ENCODE results near the gene SH3BGRL2. TPM values are rescaled to one million over a fixed set of nuclear protein-coding genes. Genes with fewer than 3 reads are reported as not detected.

SH3BGRL2 gene
- total RNA-seq, 4 donors from 2014 or later, result 18.2 to 65.4 (median 40.1) TPM

DNA sequence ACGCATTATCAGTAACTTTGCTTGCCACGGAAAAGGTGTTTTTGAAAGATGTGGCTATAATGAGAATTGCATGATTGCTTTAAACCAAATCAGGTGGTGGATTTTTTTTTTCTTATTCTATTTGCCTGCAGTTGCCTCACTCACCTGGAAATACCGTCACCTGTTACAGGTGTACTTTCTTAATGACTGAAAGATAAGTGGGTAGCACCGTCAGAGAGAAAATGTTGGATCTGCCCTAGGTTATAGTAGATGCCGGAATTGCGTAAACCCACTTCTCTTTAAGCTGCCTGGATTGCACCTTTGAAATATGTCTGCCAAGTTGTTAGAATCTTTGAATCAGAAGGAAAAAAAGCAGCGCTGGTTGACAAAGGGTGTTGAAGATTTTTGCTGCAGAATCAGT lies 68.5 kb downstream of the SH3BGRL2 start:
- no peak overlapping the region for H3K4me3 ChIP-seq (ENCODE audit: low read depth, poor library complexity, severe bottlenecking)
- 92 to 96% methylated on average over 7 of the region's 7 CpGs for WGBS, 2 donors
- intact Hi-C loops (cut with DNase I; ENCODE audit: low total_unique reads), result no loop called here
- TF ChIP-seq, protein P1, sequence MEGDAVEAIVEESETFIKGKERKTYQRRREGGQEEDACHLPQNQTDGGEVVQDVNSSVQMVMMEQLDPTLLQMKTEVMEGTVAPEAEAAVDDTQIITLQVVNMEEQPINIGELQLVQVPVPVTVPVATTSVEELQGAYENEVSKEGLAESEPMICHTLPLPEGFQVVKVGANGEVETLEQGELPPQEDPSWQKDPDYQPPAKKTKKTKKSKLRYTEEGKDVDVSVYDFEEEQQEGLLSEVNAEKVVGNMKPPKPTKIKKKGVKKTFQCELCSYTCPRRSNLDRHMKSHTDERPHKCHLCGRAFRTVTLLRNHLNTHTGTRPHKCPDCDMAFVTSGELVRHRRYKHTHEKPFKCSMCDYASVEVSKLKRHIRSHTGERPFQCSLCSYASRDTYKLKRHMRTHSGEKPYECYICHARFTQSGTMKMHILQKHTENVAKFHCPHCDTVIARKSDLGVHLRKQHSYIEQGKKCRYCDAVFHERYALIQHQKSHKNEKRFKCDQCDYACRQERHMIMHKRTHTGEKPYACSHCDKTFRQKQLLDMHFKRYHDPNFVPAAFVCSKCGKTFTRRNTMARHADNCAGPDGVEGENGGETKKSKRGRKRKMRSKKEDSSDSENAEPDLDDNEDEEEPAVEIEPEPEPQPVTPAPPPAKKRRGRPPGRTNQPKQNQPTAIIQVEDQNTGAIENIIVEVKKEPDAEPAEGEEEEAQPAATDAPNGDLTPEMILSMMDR (IDR thresholded peaks at IDR 0.05), result no peak
- TF ChIP-seq POLR2A (IDR thresholded peaks at IDR 0.05), result no peak
- DNase-seq (ENCODE audit: low spot score in 2 of 2), result no peak

DNA sequence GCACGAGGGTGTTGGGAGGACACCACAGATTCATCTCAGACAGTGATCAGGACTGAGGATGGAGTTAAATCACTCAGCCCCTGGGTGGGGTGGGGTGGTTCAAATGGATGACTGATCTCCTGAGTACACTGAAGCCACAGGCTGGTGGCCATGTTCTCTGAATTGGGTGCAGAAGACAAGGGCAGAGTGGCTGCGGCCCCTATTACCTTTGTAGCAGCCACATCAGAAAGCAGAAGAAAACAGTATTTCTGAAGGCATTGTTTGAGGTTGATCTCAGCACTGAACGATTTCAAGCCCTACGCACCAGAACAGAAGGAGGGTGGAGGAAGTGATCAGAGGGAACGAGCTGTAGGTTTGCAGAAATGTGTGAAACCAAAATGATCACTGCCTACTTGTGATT lies 71.6 kb downstream of the SH3BGRL2 start:
- 86 to 87% methylated on average over 5 of the region's 5 CpGs for WGBS, 2 donors
- H3K4me3 ChIP-seq (ENCODE audit: low read depth, poor library complexity, severe bottlenecking), result no peak overlapping the region
- TF ChIP-seq, protein P1 (IDR thresholded peaks at IDR 0.05), result no peak
- DNase-seq (ENCODE audit: low spot score in 2 of 2), result no peak
- intact Hi-C loops (cut with DNase I; ENCODE audit: low total_unique reads), result no loop called here

DNA sequence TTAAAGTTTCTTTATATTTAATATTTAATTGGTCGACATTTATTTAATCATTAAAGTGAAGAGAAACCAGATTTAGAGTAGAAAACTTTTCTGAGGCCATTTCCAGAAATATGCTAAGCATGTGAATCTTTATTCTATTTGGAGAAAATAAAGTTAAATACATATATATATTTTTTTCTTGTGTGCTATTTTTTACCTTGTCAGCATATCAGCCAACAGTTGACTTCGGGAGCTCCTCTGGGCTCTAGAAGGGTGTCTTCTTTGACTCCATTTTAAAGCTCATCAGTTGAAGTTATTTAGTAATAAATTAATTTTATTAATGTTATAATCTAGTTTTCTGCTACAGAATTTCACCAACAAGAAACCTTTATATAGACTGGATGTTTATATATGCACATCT lies 73.1 kb downstream of the SH3BGRL2 start:
- WGBS, 2 donors, result 92 to 95% methylated on average over 2 of the region's 2 CpGs
- TF ChIP-seq POLR2A (IDR thresholded peaks at IDR 0.05), result no peak
- TF ChIP-seq, protein P1 (IDR thresholded peaks at IDR 0.05), result no peak
- no peak for DNase-seq (ENCODE audit: low spot score in 2 of 2)
- intact Hi-C loops (cut with DNase I; ENCODE audit: low total_unique reads), result no loop called here
- no peak overlapping the region for H3K4me3 ChIP-seq (ENCODE audit: low read depth, poor library complexity, severe bottlenecking)

DNA sequence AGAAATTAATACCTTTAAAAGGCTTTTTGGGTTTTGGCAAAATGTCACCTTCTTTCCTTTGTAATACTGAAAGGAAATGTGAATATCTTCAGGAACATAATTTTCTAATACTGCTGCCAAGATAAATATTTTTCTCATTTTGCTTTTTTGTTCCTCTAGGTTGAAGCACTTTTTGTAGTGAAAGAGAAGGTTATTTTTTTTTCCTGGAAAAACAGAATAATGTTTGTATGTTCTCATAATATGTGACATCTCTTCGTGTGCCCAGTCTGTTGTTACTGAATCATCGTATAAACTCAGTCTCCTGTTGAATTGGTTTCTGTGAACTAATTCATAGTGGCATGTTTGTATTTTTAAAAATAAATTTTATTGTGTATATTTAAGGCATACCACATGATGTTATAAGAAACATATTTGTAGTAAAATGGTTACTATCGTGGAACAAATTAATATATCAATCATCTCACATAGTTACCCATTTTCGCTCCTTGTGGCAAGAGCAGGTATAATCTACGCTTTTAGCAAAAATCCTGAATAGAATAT lies 74.4 kb downstream of the SH3BGRL2 start:
- TF ChIP-seq POLR2A (IDR thresholded peaks at IDR 0.05), result no peak
- TF ChIP-seq, protein P1 (IDR thresholded peaks at IDR 0.05), result no peak
- H3K4me3 ChIP-seq (ENCODE audit: low read depth, poor library complexity, severe bottlenecking), result no peak overlapping the region
- intact Hi-C loops (cut with DNase I; ENCODE audit: low total_unique reads), result no loop called here
- WGBS, 2 donors, result 76 to 80% methylated on average over 5 of the region's 5 CpGs
- no peak for DNase-seq (ENCODE audit: low spot score in 2 of 2)

DNA sequence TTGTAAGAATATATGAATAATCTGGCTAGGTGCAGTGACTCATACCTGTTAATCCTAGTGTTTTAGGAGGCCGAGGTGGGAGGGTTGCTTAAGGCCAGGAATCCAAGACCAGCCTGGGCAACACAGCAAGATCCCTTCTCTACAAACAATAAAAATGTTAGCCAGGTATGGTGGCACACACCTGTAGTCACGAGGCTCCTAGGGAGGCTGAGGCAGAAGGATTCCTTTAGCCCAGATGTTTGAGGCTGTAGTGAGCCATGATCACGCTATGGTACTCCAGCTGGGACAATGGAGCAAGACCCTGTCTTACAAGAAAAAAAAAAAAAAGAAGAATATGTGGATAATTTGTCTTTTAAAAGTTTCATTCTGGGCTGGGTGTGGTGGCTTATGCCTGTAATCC lies 75.4 kb downstream of the SH3BGRL2 start:
- no peak for TF ChIP-seq POLR2A (IDR thresholded peaks at IDR 0.05)
- TF ChIP-seq, protein P1 (IDR thresholded peaks at IDR 0.05), result no peak
- DNase-seq (ENCODE audit: low spot score in 2 of 2), result no peak
- intact Hi-C loops (cut with DNase I; ENCODE audit: low total_unique reads), result no loop called here
- no peak overlapping the region for H3K4me3 ChIP-seq (ENCODE audit: low read depth, poor library complexity, severe bottlenecking)
- WGBS, 2 donors, result 88 to 91% methylated on average over 3 of the region's 3 CpGs

DNA sequence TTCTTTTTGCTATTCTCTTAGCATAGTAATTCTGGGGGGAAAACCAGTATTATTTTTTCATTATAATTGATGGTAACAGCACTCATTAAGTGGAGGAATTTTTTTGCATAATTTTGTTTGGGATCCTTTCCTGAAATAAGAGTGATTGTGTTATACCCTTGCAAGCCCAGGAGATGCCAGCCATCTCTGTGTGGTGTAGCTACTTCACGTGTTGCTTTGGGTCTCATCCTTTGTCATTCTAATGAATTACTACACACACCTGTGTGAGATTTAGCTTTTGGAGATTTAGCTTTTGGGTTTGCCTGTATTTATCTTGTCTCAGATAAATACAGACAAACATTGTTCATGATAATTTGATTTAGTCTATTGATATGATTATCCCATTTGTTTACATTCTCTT lies 76.5 kb downstream of the SH3BGRL2 start:
- TF ChIP-seq, protein P1 (IDR thresholded peaks at IDR 0.05), result no peak
- TF ChIP-seq POLR2A (IDR thresholded peaks at IDR 0.05), result no peak
- H3K4me3 ChIP-seq (ENCODE audit: low read depth, poor library complexity, severe bottlenecking), result no peak overlapping the region
- no peak for DNase-seq (ENCODE audit: low spot score in 2 of 2)
- WGBS, 2 donors, result 74 to 93% methylated on average over 1 of the region's 1 CpG
- intact Hi-C loops (cut with DNase I; ENCODE audit: low total_unique reads), result no loop called here
